NCI-H1417 treated with DMSO at 0.1 percent for 48 hours (cell line): Measurements from ENCODE around the gene TBC1D23.

Experiments
- DNase-seq: peaks from one replicate; lab custom pipeline; 2025; lab: John Stamatoyannopoulos, UW

Gene TBC1D23

GRCh38 chr3:100352296-100353231 lies 91.8 kb downstream of the TBC1D23 start:
- DNase-seq = no peak

- no peak for DNase-seq
Measured at GRCh38 chr3:100354850-100355249, 94.1 kb downstream of the TBC1D23 start.

GRCh38 chr3:100358413-100358812 lies 97.6 kb downstream of the TBC1D23 start:
- DNase-seq = no peak

- no peak for DNase-seq
Measured at GRCh38 chr3:100359035-100359434, 98.2 kb downstream of the TBC1D23 start.

DNA sequence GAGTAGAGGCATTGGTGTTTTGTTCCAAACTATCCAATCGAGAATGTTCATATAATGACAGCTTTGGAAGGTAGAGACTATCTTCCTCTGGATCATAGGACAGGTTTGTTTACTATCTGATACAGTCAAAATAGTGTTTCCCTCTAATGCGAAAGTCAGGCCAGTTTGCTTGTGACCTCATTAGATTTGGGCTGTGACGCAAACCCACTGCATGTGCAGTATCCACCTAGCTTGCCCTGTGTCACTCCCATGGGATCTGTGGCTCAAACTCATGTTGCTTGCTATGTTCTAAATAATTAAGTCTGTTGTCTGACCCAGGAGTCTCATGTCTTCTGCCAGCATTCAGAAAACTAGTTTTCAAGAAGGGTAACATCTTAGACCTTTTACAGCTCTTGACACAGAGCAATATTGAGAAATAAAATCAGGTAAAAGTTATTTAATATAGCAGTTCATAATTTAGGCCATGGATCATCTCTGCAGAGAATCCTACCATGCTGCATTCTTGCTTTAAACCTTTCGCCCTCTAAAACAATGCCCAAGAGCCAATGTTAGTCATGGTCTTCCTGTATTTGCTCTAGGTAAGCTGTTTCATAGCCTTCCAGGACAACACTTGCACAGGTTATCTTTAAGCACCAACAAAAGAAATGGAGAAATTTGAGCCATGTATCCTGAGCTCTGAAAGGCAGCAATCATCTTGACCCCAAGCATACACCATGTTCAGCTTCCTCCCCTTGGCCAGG lies 100.1 kb downstream of the TBC1D23 start:
- no peak for DNase-seq

DNA sequence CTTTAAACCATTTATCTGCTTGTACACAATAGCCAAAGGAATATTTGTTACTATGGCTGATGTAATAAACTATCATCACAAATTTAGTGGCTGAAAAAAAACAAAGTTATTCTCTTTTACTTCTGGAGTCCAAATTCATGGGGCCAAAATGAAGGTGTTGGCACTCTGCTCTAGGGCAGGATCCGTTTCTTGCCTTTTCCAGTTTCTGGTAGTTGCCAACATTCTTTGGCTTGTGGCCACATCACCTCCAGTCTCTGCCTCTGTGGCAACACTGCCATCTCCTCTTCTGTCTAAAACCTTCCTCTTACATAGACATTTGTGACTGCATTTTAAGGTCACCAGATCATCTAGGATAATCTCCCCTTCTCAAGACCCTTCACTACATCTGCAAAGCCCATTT lies 101.1 kb downstream of the TBC1D23 start:
- DNase-seq = no peak

DNA sequence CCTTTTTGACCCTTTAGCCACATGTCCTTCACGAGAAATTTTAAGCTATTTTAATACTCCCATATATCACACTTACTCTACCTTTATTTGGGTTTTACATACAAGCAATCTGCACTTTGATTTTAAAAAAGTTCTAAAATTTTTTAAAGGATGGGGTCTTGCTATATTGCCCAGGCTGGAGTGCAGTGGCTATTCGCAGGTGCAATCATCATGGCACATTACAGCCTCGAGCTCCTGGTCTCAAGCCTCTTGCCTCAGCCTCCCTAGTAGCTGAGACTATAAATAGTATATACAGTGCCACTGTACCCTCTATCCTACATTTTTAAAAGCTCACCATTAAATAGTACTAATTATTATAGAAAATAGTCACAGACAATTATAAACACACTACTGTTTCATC lies 103.6 kb downstream of the TBC1D23 start:
- DNase-seq = no peak

GRCh38 chr3:100366424-100366823 lies 105.6 kb downstream of the TBC1D23 start:
- DNase-seq = no peak

DNA sequence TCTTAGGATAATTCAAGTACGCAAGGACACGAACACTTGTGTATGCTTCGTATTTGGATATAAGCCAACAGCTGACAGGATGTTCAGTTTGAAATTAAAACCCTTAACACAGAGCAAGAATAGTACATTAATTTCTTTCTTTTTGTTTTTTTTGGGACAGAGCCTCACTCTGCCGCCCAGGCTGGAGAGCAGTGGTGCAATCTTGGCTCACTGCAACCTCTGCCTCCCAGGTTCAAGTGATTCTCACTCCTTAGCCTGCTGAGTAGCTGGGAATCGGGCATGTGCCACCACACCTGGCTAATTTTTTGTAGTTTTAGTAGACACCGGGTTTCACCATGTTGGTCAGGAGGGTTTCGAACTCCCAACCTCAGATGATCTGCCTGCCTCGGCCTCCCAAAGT lies 107.6 kb downstream of the TBC1D23 start:
- DNase-seq = no peak

DNA sequence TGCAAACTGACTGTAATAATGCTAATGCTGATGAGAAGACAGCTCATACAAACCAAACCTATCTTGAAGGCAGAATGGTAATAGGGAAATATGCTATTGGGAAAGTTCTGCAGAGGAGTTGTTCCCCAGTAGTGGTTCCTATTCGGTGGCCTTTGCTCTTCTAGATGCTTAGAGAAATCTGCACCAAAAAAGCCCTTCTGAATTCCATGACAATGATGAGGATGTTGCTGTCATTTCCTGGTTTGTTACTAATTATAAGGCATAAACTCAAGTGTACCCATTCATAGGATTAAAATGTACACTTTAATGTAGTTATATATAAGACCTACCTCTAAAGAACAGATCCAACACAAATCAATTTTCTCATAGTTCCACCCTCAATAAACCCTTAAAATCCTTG lies 110.0 kb downstream of the TBC1D23 start:
- DNase-seq = no peak

GRCh38 chr3:100374521-100374920 lies 113.7 kb downstream of the TBC1D23 start:
- DNase-seq = no peak
